ENCODE measurements around the gene RAB19. TPM values are rescaled to one million over a fixed set of nuclear protein-coding genes. Genes with fewer than 3 reads are reported as not detected.

The RAB19 gene
- total and polyA plus RNA-seq, 9 of the 15 experiments (the other 6 are each of a cell fraction or from before 2014, with no cell fraction given): not detected

- BruUV-seq (replicated peaks): TSS peak; percentile 74
- Histone ChIP-seq H3K4me3 (peak within 1 kb of the TSS; percentile 72), H4K20me1 (replicated peaks; ENCODE audit: control insufficient read depth, insufficient read depth, low read length) (peaks cover 7% of the 10 kb centered on the region; the same call in 1 of the 2 replicates), H3K4me1 (replicated peaks in 1 of 2; ENCODE audit: control insufficient read depth in 2 of 2, insufficient read depth in 2 of 2, low read length in 2 of 2) (peaks cover 10 to 24% of the 10 kb centered on the region in 2 experiments), H3K79me2 (ENCODE audit: control insufficient read depth, insufficient read depth, low read length) (peaks cover 43% of the 10 kb centered on the region), H3K9me3 (replicated peaks; ENCODE audit: control insufficient read depth, insufficient read depth, low read depth, low read length) (no peaks in the 10 kb centered on the region), H3K4me2 (ENCODE audit: insufficient read depth, low read length) (peak within 1 kb of the TSS; percentile 96), H3K9me1 (ENCODE audit: control insufficient read depth, insufficient read depth, low read length) (no peaks in the 10 kb centered on the region), H3K9ac (ENCODE audit: insufficient read depth in 1 of 2, low read depth in 2 of 2, low read length in 2 of 2) (peak within 1 kb of the TSS; percentile 84 to 97), H3K36me3 (ENCODE audit: control insufficient read depth, insufficient read depth, low read length) (no peaks in the 10 kb centered on the region), H3K27ac (ENCODE audit: extremely low read depth, low read depth, low read length) (peak within 1 kb of the TSS; percentile 77), H2AFZ (ENCODE audit: low read depth, low read length) (peak within 1 kb of the TSS; percentile 88), H3K27me3 (ENCODE audit: control insufficient read depth in 2 of 2, insufficient read depth in 2 of 2, low read length in 2 of 2) (no peaks in the 10 kb centered on the region)
- intact Hi-C loops (cut with micrococcal nuclease): no loop called here
- 1% methylated on average over 66 of the region's 66 CpGs for WGBS (ENCODE audit: insufficient coverage, low coverage, missing lambda C conversion rate)
- DNase-seq (ENCODE audit: extremely low read depth in 1 of 4, low spot score in 3 of 4) (peak; percentile 97 to 99 (median 98)), ATAC-seq (peak; percentile 98), FAIRE-seq (peak; percentile 79)
- POLR2A ChIA-PET: interaction anchor here (0.6 to 1.5 kb wide), 7 partner anchors 13 to 42 kb away, joined by 3 to 8 read pairs (median 4); no protein-coding TSS in a partner anchor
- in situ Hi-C loops (cut with MboI): no loop called here
- CTCF ChIA-PET (ENCODE audit: low intra/inter-chr PET ratio): no interaction called here
- TF ChIP-seq RBM34 (IDR thresholded peaks at IDR 0.05; ENCODE audit: borderline replicate concordance, insufficient read depth, low read length) (0 out of 2 replicates have a peak, but pooled peaks have one; percentile 77), THAP7 (CRISPR knock-in tag; IDR thresholded peaks at IDR 0.05) (no peak), SREBF2 (CRISPR knock-in tag; IDR thresholded peaks at IDR 0.05) (no peak), CUX1 (CRISPR knock-in tag; IDR thresholded peaks at IDR 0.05) (no peak), PURB (CRISPR knock-in tag; IDR thresholded peaks at IDR 0.05; ENCODE audit: low read depth) (no peak), NR2C1 (IDR thresholded peaks at IDR 0.05) (peak; percentile 84), NR2C1 (tag; IDR thresholded peaks at IDR 0.05) (peak; percentile 91), C11orf30 (IDR thresholded peaks at IDR 0.05; ENCODE audit: low read depth) (no peak), ZNF583 (CRISPR knock-in tag; IDR thresholded peaks at IDR 0.05) (no peak; the same call in 1 of the 2 replicates), POLR3A (IDR thresholded peaks at IDR 0.05; ENCODE audit: borderline replicate concordance, extremely low read depth, insufficient read depth, insufficient read length) (no peak), SNRNP70 (optimal IDR thresholded peaks at IDR 0.05; ENCODE audit: low read depth, low read length) (no peak), ARNT (IDR thresholded peaks at IDR 0.05) (peak in 1 of 2 experiments; percentile 44; a peak in 1 of 4 replicates), ZNF121 (CRISPR knock-in tag; conservative IDR thresholded peaks at IDR 0.05) (no peak), MBD1 (CRISPR knock-in tag; IDR thresholded peaks at IDR 0.05) (no peak)
Measured at GRCh38 chr7:140397784-140398750, 5.8 kb upstream of the RAB19 start, which contains the start of gene SLC37A3. TSS of gene SLC37A3 (minus strand) at chr7:140398530. CDS start at chr7:140382526, 16,004 bp downstream.
